ENCODE data around the gene CDH2.

DNA sequence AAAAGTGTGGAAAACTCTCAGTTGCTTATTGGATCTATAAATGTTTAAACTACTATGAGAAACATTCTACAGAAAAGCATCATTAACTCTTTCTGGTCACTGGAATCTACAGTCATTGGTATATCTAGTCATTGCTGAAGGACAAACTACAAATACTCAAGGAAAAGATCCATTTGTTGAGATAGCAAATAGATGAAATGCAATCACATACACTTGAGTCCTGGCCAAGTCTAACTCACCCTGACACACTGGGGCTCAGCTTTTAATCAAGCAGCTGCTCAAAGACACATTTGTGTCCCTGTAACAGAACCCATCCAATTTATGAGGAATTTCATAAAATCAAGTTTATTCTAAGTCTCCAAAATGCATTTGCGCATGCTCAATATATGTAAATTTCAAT, 68.7 kb downstream of the CDH2 start:
- TF ChIP-seq POLR2A (IDR thresholded peaks at IDR 0.05; ENCODE audit: low read depth, low read length) (no peak), POLR2AphosphoS5 (IDR thresholded peaks at IDR 0.05; ENCODE audit: low read depth, low read length) (no peak), TAF1 (IDR thresholded peaks at IDR 0.05; ENCODE audit: low read depth, low read length) (no peak), PAX5 (IDR thresholded peaks at IDR 0.05; ENCODE audit: insufficient read depth, low read length, severe bottlenecking) (no peak)

Data from GM12891 (cell line).